AG09319 (cell line): ENCODE measurements around the gene GLO1.

Source experiments
- DNase-seq: peaks from one replicate; pipeline ENCODE4 v3.0.0-alpha.2; 2010; ENCODE audit warnings: low read depth; ENCODE audit errors: extremely low read depth
- CTCF ChIP-seq: IDR thresholded peaks from 2 replicates; pipeline ENCODE4 v1.5.1; 2011; ENCODE audit warnings: low read depth, mild to moderate bottlenecking, inconsistent platforms, low read length, moderate library complexity

The GLO1 gene

DNA sequence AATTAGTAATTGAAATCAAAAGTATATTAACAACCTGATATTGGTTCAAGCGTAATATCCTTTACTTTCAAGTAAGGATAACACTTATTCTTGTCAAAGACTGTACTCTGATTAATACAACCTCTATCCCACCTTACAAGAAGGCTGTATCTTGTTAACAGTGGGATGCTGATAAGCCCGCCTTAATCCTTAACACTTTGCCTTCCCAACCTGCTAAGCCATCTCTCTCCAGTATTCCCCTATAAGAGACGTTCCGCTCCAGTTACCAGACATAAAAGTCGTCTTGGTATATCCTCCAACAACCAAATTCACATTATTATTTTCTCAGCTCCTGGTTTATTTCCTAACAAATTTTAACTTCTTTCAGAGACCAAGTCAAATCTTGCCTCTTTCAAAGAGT lies 65.2 kb downstream of the GLO1 start:
- no peak for TF ChIP-seq CTCF
- no peak for DNase-seq

DNA sequence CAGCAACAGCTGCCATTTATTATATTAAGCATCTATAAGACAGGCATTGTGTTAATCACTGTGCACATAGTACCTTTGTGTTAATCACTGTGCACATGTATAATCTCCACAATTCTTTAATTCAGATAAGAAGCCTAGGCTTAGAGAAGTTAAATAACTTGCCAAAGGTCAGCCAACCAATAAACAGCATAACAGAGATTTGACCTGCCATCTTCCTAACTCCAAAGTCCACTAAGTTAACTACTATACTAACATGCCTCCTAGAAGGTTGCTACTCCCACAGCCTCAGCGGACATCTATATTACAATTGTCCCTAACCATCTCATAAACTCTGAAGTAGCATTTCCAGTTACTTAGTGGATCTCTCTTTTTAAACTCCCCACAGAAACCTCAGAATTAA lies 66.9 kb downstream of the GLO1 start:
- TF ChIP-seq CTCF, result no peak
- no peak for DNase-seq

GRCh38 chr6:38634518-38634917 lies 68.4 kb downstream of the GLO1 start:
- no peak for TF ChIP-seq CTCF
- no peak for DNase-seq

GRCh38 chr6:38632490-38632889 lies 70.5 kb downstream of the GLO1 start:
- no peak for DNase-seq
- TF ChIP-seq CTCF, result no peak

DNA sequence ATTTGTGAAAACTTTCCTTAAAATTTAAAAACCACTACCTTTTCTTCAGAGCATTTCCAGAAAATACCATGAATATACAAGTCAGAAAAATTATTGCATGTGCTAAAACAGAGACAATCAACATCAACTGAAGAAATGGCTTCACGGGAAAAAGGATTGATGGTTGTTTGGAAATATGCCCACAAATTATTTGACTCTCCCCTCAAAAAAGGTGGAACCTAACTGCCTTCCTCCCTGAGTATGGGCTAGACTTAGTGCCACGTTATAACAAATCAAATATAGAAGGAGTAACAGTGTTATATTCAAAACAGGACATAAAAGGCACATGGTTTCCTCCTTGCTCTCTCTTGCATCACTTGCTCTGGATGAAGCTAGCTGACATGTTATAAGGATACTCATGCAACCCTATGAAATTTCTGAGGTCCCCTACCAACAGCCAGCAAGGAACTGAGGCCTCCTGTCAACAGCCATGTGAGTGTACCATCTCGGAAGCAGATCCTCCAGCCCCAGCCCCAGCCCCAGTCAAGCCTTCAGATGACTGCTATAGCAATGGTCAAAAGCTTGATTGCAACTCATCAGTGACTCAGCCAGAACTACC lies 71.7 kb downstream of the GLO1 start:
- no peak for TF ChIP-seq CTCF
- no peak for DNase-seq
